Measurements from ENCODE around the gene SPACA6.

The SPACA6 gene

DNA sequence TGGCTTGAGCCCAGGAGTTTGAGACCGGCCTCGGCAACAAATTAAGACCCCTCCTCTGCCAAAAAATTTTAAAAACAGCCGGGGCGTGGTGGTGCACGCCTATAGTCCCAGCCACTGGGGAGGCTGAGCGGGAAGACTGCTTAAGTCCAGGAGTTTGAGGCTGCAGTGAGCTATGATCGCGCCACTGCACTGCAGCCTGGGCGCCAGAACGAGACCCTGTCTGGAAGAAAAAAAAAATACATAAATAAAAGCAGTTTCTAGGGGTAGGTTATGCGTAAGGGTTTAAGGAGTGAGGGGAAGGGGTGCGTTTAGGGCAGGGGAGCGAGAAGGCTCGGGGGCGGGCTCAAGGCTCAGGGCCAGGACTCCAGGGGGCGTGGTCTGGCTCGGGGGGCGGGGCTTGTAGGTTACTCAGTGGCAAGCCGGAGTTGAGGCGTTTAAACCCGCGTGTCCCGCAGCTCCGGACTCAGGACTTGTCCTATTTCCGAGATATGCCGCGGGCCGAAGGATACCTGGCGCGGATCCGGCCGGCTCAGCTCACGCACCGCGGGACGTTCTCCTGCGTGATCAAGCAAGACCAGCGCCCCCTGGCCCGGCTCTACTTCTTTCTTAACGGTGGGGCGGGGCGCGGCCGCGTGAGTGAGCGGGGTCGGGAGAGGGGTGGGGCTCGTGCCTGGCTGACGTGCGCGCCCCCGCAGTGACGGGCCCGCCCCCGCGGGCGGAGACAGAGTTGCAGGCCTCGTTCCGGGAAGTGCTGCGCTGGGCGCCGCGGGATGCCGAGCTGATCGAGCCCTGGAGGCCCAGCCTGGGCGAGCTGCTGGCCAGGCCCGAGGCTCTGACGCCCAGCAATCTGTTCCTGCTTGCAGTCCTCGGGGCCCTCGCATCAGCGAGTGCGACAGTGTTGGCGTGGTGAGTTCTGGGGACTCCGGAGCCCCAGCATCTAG lies 10.7 kb downstream of the SPACA6 start:
- DNase-seq (ENCODE audit: low read depth, low spot score): no peak

DNA sequence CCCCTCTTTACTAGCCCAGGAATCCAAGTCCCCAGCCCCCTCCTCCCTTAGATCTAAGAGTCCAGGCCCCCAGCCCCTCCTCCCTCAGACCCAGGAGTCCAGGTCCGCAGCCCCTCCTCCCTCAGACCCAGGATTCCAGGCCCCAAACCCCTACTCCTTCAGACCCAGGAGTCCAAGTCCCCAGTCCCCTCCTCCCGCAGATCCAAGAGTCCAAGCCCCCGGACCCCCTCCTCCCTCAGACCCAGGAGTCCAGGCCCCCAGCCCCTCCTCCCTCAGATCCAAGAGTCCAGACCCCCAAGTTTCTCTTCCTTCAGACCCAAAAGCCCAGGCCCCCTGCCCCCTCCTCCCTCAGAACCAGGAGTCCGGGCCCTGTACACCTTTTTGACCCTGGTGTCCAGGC lies 11.5 kb downstream of the SPACA6 start:
- no peak for DNase-seq (ENCODE audit: low read depth, low spot score)

- DNase-seq (ENCODE audit: low read depth, low spot score): no peak
Measured at GRCh38 chr19:51706296-51706695, 13.2 kb downstream of the SPACA6 start.

DNA sequence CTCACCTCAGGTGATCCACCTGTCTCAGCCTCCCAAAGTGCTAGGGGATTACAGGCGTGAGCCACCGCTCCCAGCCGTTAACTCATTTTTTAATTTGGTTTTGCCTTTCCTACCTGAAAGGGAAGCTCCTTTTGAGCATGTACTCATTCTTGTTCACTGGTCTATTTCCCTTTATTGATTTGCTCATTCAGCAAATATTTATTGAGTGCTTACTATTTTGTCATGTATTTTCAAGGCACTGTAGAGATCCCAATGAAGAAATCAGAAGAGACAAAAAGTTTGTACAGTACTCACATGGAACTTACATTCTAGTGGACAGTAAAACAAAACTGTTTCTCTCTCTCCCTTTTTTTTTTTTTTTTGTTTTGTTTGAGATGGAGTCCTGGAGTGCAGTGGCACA lies 13.8 kb downstream of the SPACA6 start:
- no peak for DNase-seq (ENCODE audit: low read depth, low spot score)

DNA sequence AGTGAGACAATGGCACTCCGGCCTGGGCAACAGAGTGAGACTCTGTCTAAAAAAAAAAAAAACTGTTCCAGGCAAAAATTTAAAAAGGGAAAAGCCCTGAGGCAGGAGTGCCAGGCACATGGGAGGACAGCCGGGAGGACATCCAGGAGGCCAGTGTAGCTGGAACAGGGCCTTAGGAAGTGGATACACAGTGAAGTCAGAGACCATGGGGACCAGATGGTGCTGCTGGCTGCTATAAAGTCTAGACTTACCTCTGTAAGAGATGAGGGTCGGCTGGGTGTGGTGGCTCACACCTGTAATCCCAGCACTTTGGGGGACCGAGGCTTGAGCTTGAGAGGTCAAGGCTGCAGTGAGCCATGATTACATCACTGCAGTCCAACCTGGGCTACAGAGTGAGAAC lies 15.7 kb downstream of the SPACA6 start:
- DNase-seq (ENCODE audit: low read depth, low spot score): no peak

DNA sequence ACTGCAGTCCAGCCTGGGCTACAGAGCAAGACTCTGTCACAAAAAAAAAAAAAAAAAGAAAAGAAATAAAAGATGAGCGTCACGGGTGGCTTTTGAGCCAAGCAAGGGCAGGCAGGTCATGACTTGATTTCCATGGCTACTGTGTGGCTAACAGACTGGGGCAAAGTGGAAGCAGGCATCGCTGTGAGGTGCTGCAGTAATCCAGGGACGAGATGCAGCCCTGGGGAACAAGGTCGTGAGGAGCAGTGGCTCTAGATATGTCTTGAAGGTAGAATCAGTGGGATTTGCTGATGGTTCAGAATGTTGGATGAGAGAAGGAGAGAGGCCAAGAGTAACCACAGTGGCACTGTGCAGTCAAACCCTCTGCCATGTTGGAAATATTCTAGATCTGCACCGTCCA lies 16.4 kb downstream of the SPACA6 start:
- DNase-seq (ENCODE audit: low read depth, low spot score): no peak

GRCh38 chr19:51710163-51710562 lies 17.0 kb downstream of the SPACA6 start:
- DNase-seq (ENCODE audit: low read depth, low spot score): no peak

GRCh38 chr19:51711702-51712101 lies 18.6 kb downstream of the SPACA6 start:
- no peak for DNase-seq (ENCODE audit: low read depth, low spot score)

DNA sequence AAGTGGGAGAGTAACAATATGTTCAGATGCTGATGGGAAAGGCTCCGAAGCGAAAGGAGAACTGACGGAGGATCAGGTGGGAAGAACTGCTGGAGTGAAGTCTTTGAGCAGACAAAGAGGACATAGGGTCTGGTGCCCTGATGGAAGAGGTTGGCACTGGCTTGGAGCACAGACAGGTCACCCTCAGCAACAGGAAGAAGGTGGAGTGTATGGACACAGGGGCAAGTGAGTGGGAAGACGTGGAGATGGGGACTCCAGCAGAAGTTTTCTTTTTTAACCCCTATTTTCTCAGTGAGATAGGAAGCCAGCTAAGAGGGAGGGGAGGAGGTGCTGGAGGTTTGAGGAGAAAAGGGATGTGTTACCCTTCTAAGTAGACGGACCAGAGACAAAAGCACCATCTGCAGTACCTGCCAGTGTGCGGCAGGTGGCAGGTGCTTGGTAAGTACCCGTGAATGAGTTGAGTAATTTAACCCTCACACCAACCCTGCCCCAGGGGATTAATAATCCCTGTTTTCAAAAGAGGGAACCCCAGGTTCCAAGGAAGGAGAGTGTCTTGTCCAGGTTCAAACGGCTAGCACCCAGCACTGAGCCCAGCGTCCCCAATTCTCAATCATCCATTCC lies 19.4 kb downstream of the SPACA6 start:
- DNase-seq (ENCODE audit: low read depth, low spot score): no peak

DNA sequence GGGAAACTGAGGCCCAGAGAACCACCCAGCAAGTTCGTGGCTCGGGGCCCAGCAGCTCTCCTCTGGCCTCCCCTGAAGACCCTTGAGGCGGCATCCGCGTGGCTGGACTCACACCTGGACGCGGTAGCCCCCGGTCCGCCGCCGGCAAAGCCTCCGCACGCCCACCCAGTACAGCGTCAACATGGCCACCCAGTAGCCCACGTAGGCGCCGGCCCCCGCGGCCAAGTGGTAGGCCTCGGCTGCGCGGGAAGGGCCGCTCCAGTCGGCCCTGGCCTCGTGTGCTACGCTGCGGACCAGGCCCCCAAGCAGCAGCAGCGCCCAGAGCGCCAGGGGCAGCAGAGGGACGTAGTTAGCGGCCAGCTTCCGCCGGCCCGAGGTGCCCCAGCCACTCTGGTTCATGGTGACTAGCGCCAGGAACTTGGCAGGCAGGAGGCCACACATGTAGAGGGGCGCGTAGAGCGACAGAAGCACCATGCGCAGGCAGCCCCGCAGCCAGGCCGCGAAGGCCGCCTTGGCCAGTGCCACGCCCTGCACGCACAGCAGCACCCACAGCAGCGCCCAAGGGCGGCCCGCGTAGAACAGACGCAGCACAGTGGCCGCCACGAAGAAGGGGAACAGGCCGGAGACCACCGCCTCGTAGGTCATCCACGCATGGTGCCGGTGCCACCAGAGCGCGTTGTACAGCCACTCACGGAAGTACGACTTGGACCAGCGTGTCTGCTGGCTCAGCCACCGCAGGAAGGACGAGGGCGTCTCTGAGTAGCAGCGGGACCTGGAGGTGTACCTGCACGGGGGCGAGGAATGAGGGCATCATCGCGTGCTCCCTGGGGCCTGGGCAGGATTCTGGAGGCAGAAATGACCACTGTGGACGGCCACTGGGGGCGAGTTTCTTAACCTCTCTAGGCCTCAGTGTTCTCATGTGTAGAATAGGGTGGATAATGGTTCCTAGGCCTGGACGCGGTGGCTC lies 20.5 kb downstream of the SPACA6 start:
- no peak for DNase-seq (ENCODE audit: low read depth, low spot score)

DNA sequence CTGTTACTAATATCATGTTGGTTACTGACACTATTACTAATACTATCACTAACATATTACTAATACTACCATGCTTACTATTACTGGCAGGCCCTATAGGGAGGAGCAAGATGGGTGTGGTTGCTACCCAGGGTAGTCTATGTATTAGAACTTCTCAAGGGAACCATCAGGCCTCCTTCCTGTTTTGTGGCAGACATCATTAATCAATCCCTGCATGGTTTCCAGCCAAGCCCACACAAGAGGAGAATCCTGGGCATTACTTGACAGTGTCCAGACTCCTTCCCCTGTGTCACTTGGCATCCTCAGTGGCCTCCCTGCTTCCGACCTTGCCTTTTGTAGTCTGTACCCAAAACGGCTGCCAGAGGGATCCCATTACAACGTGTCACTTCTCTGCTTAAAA lies 21.7 kb downstream of the SPACA6 start:
- no peak for DNase-seq (ENCODE audit: low read depth, low spot score)

DNA sequence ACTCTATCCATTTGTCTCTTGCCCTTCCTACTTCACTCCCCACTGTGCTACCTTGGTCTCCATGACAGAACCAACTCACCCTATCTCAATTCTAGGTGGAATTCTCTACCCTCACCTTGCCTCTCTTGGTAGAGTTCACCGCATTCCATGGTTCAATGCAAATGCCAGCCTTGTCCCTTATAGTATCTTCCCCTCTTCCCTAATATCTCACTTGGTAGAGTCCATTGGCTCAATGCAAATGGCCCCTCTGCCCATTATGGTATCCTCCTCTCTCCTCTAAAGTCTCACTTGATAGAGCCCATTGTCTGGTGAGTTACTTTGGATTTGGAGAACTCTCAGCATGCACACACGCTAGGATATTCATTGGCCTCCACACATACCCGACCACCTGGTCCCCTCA lies 22.7 kb downstream of the SPACA6 start:
- no peak for DNase-seq (ENCODE audit: low read depth, low spot score)

- no peak for DNase-seq (ENCODE audit: low read depth, low spot score)
Measured at GRCh38 chr19:51716925-51717324, 23.8 kb downstream of the SPACA6 start.

DNA sequence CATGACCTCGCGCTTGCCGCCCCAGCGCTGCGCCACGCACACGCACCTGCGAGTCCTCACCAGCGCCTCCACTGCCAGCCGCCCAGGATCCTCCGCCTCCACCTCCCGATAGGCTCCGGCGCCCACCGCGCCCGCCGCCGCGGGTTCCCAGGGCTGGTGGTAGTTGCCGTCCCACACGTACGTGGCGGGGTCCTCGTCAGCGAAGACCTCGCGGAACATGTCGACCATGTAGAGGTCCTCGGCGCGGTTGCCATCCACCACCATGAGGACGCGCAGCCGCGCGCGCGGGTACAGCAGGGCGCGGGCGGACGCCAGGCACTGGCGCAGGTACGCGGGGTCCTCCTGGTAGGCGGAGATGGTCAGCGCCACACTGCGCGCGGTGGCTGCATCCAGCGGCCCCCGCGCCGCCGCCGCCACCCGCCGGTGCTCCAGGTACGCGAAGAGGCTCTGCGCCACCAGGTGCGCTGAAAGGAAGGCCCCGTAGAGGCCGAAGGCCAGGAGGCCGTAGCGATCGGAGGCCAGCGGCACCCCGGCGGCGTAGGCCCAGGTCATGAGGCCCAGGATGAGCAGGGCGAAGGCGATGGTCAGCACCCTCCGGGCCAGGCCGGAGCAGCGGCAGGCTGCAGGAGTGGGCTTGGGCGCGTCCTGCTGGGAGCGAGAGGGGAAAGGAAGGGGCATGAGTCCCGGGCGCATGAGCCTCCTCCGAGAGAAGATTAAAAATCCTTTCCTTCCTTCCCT lies 26.3 kb downstream of the SPACA6 start:
- no peak for DNase-seq (ENCODE audit: low read depth, low spot score)

- no peak for DNase-seq (ENCODE audit: low read depth, low spot score)
Measured at GRCh38 chr19:51721905-51722304, 28.8 kb downstream of the SPACA6 start.

DNA sequence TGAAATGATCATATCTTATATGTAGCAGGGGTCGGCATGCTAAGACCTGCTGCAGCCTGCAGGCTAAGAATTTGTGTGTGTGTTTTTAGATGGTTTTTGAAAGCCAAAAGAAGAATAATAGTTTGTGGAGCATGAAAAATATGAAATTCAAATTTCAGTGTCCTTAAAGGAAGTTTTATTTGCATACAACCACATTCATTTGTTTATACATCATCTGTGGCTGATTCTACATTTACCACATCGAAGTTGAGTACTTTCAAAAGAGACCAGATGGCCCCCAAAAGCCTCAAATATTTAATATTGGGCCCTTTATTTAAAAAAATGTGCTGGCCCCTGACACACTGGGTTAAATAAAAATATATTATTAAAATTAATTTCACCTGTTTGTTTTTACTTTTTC lies 29.4 kb downstream of the SPACA6 start:
- no peak for DNase-seq (ENCODE audit: low read depth, low spot score)

DNA sequence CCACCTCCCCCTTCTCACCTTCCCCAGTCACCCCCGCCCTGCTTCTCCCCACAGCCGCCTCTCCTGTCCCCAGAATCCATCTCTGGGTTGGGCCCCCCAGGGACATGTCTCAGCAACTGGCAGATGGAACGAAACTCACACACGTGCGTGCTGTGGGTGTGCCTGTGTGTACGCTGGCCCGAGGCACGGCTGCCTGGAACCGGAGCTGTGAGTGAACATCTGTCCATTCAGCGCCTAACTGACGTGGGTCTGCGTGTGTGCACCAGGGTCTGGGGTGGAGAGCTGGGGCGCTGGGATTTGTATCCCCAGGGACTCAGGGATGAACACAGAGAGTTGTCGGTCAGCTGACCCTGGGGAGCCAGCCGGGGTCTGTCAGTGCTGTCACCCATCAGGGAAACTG lies 31.4 kb downstream of the SPACA6 start:
- DNase-seq (ENCODE audit: low read depth, low spot score): no peak

DNA sequence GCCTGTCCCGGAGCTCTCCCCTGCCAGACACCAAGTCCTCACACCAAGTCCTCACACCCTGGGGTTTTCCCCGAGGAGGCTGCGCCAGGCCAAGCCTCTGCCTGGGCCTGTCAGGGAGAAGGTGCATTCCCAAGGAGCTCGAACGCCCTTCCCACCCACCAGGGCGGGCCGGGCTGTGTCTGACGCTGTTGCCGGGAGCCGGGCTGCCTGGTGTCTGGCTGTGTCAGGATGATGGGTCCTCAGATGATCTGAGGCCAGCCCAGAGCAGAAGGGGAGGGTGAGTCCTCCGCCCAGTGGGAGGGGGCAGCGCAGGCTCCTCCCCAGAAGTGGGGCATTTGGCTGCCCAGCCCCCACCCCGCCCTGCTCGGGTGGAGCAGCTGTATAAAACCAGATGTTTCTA lies 32.9 kb downstream of the SPACA6 start:
- no peak for DNase-seq (ENCODE audit: low read depth, low spot score)

DNA sequence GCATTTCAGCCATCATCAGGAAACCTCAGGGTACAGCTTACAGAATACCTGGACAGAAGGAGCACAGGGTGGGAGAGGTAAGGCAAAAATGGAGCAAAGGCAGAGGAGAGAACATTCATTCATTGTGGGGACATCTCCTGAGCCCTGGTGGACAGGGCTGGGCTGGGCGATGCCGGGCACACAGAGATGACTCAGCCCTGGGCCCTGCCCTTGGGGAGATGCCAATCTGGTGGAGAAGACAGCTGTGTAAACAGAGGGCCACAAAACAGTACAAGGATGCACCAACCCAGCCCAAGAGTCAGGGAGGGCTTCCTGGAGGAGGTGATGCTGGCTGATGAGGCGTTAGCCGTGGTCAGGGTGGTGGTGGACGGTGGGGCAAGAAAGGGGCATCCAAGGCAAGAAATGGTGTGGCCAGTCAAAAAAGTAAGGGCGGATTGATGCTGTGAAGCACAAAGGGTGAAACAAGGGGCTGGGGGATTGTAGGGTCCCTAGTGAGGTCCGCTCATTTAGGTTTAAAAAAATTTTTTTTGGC lies 34.3 kb downstream of the SPACA6 start:
- no peak for DNase-seq (ENCODE audit: low read depth, low spot score)

- no peak for DNase-seq (ENCODE audit: low read depth, low spot score)
Measured at GRCh38 chr19:51729781-51730180, 36.7 kb downstream of the SPACA6 start.
